VCaP (cell line): ENCODE data around the gene NLGN2.

ENCODE experiments used
- H3K27ac ChIP-seq: fragments of 450-650 bp; 2 replicates; pipeline ENCODE4 v1.5.1; 2017
- TF ChIP-seq, protein P1 (sequence below): fragments of 450-650 bp; conservative IDR thresholded peaks from 2 replicates; pipeline ENCODE4 v1.5.1; 2017; ENCODE audit warnings: mild to moderate bottlenecking, moderate library complexity

NLGN2 gene

DNA sequence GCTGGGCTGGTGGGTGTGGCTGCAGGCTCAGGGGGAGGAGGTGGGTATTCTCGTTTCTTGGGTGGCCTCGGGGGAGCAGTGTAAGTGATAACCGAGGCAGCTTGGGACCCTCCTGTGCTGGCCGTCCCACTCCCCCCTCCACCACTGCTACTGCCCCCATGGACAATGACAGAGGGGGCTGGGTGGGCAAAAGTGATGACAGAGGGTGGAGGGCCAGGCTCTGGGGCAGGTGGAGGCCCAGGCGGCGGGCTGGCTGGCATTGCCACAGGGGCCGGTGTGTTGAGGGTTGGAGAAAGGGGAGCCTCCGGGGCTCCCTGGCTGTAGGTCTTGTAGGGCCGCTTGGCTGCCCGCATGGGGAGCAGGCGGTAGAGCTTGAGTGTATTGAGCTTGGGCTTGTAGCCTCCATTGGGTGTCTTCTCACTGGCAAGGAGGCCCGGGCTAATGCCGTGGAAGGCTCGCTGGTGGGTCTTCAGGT, 55.8 kb downstream of the NLGN2 start:
- H3K27ac ChIP-seq: no peak overlapping the region
- TF ChIP-seq, protein P1, sequence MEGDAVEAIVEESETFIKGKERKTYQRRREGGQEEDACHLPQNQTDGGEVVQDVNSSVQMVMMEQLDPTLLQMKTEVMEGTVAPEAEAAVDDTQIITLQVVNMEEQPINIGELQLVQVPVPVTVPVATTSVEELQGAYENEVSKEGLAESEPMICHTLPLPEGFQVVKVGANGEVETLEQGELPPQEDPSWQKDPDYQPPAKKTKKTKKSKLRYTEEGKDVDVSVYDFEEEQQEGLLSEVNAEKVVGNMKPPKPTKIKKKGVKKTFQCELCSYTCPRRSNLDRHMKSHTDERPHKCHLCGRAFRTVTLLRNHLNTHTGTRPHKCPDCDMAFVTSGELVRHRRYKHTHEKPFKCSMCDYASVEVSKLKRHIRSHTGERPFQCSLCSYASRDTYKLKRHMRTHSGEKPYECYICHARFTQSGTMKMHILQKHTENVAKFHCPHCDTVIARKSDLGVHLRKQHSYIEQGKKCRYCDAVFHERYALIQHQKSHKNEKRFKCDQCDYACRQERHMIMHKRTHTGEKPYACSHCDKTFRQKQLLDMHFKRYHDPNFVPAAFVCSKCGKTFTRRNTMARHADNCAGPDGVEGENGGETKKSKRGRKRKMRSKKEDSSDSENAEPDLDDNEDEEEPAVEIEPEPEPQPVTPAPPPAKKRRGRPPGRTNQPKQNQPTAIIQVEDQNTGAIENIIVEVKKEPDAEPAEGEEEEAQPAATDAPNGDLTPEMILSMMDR: no peak

DNA sequence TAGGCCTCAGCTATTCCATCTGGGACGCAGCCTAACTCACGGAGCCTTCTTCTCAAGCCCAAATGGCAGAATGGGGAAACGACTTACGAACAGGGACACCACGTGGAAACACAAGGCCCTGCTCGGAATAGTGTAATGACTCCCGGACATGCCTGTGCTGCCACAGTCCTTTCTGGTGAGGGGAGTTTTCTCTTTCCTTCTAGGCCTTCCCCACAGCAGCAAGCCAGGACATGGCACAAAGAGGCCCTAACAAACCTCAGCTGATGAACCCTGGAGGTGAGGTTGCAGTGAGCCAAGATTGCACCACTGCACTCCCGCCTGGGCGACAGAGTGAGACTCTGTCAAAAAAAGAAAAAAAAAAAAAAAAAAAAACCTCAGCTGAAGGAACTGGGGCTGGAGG, 56.4 kb downstream of the NLGN2 start:
- TF ChIP-seq, protein P1: no peak

DNA sequence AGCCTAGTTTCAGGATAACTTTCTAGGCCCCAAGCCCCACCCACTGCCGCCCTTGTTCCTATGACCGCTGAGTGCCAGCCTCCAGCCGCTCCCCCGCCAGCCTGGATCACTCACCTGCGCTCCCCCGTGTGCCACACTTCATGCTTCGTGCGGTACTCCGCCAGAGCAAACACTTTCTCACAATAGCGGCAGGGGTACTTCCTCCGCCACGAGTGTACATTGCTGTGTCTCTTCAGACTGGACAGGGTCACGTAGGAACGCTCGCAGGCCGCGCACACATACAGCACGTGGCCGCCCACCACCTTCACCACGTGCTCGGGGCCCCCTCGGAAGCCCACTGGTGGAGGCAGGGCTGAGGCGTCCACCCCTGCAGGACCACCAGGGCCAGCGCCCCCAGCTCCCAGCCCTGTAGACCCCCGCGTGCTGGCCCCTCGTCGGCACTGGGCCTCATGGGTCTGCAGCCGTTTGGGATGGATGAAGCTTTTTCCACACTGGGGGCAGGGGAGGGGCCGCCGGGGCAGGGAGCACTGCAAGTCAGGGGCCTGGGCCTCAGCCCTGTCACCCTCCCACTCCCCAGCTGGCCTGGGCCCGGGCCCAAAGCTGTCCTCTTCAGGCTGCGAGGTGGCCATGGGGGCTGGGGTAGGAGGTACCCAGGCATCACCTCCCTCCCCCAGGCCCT, 58.1 kb downstream of the NLGN2 start:
- TF ChIP-seq, protein P1: no peak

More for the DNA sequence above, 56.4 kb downstream of the NLGN2 start:
- no peak overlapping the region for H3K27ac ChIP-seq

DNA sequence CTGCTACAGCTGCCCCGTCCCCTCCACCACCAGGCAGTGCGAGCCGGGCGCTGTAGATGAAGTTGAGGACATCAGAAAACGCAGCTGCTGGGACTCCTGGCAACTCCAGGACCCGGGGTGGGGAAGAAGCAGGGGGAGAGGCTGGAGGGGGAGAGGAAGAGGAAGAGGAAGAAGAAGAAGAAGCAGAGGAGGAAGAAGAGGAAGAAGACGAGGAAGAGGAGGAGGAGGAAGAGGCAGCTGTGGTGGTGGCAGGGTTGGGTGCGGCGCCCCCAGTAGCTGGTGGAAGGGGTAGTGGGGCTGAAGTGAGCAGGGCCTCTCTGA, 58.6 kb downstream of the NLGN2 start:
- no peak overlapping the region for H3K27ac ChIP-seq
- TF ChIP-seq, protein P1: no peak

More for the DNA sequence above, 58.1 kb downstream of the NLGN2 start:
- no peak overlapping the region for H3K27ac ChIP-seq

DNA sequence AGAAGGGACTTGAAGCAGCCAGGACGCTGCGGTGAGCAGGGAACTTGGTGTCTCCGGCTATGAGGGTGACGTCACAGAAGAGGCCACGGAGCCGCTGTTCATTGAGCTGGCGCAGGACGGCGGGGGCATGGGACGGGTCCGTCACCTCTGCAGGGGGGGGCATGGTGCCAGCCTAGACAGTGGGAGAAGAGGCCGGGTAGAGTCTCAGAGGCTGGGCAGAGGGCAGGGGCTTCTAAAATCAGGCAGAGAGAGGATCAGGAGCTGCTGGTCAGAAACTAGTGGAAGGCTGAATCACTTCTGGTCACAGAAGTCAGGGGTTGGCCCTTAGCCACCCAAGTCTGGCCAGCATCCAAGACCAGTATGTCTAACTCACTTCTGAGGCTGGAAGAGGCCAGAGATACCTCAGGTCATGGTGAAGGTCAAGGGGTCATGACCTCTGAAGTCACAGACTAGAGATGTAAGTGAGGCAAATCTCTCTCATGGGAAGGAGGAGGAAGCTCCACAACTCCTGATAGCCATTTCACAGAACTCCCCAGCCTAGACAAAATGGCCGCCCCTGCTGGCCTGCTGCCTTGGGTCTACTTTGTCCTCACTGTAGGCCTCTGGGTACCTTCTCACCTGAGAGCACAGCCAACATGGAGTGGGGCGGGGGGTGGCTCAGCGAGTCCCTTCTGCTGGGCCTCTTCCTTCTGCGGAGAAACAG, 59.1 kb downstream of the NLGN2 start:
- H3K27ac ChIP-seq: no peak overlapping the region
- TF ChIP-seq, protein P1: no peak

DNA sequence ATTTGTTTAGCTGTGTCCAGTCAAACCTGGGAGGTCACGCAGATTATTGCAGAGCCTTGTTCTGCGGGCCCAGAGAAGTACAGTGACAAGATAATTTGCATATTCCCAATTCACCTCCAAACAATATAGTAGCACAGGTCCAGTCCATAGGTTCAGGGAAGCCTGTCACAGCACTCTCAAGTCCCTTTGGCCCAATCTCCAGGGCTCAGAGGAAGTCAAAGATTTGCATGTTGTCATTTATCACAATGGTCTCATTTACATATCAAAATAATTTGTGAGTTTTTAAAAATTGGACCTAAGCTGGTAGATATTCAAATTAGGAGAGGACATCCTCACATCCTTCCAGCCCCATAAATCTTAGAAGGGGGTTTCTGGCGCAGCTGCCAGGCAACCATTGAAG, 59.9 kb downstream of the NLGN2 start:
- TF ChIP-seq, protein P1: no peak

DNA sequence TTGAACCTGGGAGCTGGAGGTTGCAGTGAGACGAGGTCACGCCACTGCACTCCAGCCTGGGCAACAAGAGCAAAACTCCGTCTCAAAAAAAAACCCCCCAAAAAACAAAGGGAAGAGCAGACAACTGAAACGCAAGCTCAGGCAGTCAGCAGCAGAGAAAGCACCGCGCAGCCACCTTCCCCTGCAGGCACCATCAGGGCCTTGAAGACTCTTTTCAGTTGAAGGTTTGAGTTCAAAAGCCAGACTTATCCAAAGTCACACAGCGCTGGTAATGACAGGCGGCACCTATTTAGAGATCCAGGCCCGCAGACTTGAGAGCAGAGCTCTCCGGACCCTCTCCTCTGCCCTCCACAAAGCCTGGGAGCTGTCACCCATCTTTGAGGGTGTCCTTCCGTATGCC, 60.6 kb downstream of the NLGN2 start:
- H3K27ac ChIP-seq: no peak overlapping the region
- TF ChIP-seq, protein P1: no peak

More for the DNA sequence above, 59.9 kb downstream of the NLGN2 start:
- no peak overlapping the region for H3K27ac ChIP-seq
